ENCODE data around the gene RGS7. TPM values are rescaled to one million over a fixed set of nuclear protein-coding genes. Genes with fewer than 3 reads are reported as not detected.
"Not testable (repeated sequence)": the region's sequence is repeated elsewhere in the genome, so short reads cannot be mapped to it uniquely, and the experiment has no call there.

The RGS7 gene
- total RNA-seq, 1 experiment from 2014 or later, result 4.5 TPM

GRCh38 chr1:241212628-241213027 is 144.4 kb downstream of the RGS7 start:
- DNase-seq (ENCODE audit: low read depth), result no peak

GRCh38 chr1:241208910-241209379 is 148.1 kb downstream of the RGS7 start:
- DNase-seq (ENCODE audit: low read depth), result no peak

GRCh38 chr1:241203817-241204216 is 153.2 kb downstream of the RGS7 start:
- no peak for DNase-seq (ENCODE audit: low read depth)

- DNase-seq (ENCODE audit: low read depth), result peak; percentile 15
These were observed 154.6 kb downstream of the RGS7 start for GRCh38 chr1:241202401-241202800.

GRCh38 chr1:241186716-241187115 is 170.3 kb downstream of the RGS7 start:
- DNase-seq (ENCODE audit: low read depth), result peak; percentile 36

- DNase-seq (ENCODE audit: low read depth), result no peak
These were observed 175.0 kb downstream of the RGS7 start for GRCh38 chr1:241181971-241182370.

GRCh38 chr1:241181471-241181870 is 175.5 kb downstream of the RGS7 start:
- DNase-seq (ENCODE audit: low read depth), result no peak

- DNase-seq (ENCODE audit: low read depth), result no peak
These were observed 176.4 kb downstream of the RGS7 start for GRCh38 chr1:241180569-241180968.

- DNase-seq (ENCODE audit: low read depth), result no peak
These were observed 179.3 kb downstream of the RGS7 start for GRCh38 chr1:241177660-241178059.

- DNase-seq (ENCODE audit: low read depth), result no peak
These were observed 184.5 kb downstream of the RGS7 start for GRCh38 chr1:241172486-241172885.

- DNase-seq (ENCODE audit: low read depth), result no peak
These were observed 185.0 kb downstream of the RGS7 start for GRCh38 chr1:241171991-241172390.

GRCh38 chr1:241167121-241167630 is 189.8 kb downstream of the RGS7 start:
- peak; percentile 27 for DNase-seq (ENCODE audit: low read depth)

GRCh38 chr1:241166625-241167024 is 190.4 kb downstream of the RGS7 start:
- DNase-seq (ENCODE audit: low read depth), result no peak

- DNase-seq (ENCODE audit: low read depth), result not testable (repeated sequence)
These were observed 191.7 kb downstream of the RGS7 start for GRCh38 chr1:241165256-241165655.

GRCh38 chr1:241163363-241163762 is 193.6 kb downstream of the RGS7 start:
- no peak for DNase-seq (ENCODE audit: low read depth)

GRCh38 chr1:241161188-241161689 is 195.8 kb downstream of the RGS7 start:
- no peak for DNase-seq (ENCODE audit: low read depth)

- DNase-seq (ENCODE audit: low read depth), result peak; percentile 22
These were observed 199.6 kb downstream of the RGS7 start for GRCh38 chr1:241157435-241157834.

GRCh38 chr1:241156231-241156965 is 200.6 kb downstream of the RGS7 start:
- peak; percentile 74 for DNase-seq (ENCODE audit: low read depth)

GRCh38 chr1:241145881-241146280 is 211.1 kb downstream of the RGS7 start:
- DNase-seq (ENCODE audit: low read depth), result no peak

GRCh38 chr1:241143765-241144442 is 213.1 kb downstream of the RGS7 start:
- DNase-seq (ENCODE audit: low read depth), result no peak

GRCh38 chr1:241142493-241142892 is 214.5 kb downstream of the RGS7 start:
- DNase-seq (ENCODE audit: low read depth), result peak; percentile 22

GRCh38 chr1:241141646-241142045 is 215.4 kb downstream of the RGS7 start:
- not testable (repeated sequence) for DNase-seq (ENCODE audit: low read depth)

GRCh38 chr1:241140670-241141069 is 216.3 kb downstream of the RGS7 start:
- DNase-seq (ENCODE audit: low read depth), result no peak
